Measurements from ENCODE around the gene DCP1A. TPM values are rescaled to one million over a fixed set of nuclear protein-coding genes. Genes with fewer than 3 reads are reported as not detected.

DCP1A gene
- total and polyA plus RNA-seq, 9 of the 15 experiments (the other 6 are each of a cell fraction or from before 2014, with no cell fraction given), result 6.6 to 33.7 (median 13.3) TPM

- Histone ChIP-seq H3K27ac (ENCODE audit: extremely low read depth, low read depth, low read length) (no peak overlapping the region), H3K9me3 (replicated peaks; ENCODE audit: control insufficient read depth, insufficient read depth, low read depth, low read length) (no peaks in the 10 kb centered on the region), H3K79me2 (ENCODE audit: control insufficient read depth, insufficient read depth, low read length) (peaks cover 98% of the 10 kb centered on the region), H3K4me3 (no peak overlapping the region), H2AFZ (ENCODE audit: low read depth, low read length) (no peak overlapping the region), H4K20me1 (replicated peaks; ENCODE audit: control insufficient read depth, insufficient read depth, low read length) (peaks cover 42% of the 10 kb centered on the region), H3K4me1 (replicated peaks in 1 of 2; ENCODE audit: control insufficient read depth in 2 of 2, insufficient read depth in 2 of 2, low read length in 2 of 2) (peaks cover 29 to 43% of the 10 kb centered on the region in 2 experiments; a peak in 4 of 5 replicates), H3K27me3 (ENCODE audit: control insufficient read depth in 2 of 2, insufficient read depth in 2 of 2, low read length in 2 of 2) (no peaks in the 10 kb centered on the region), H3K9me1 (ENCODE audit: control insufficient read depth, insufficient read depth, low read length) (no peaks in the 10 kb centered on the region), H3K9ac (ENCODE audit: insufficient read depth in 1 of 2, low read depth in 2 of 2, low read length in 2 of 2) (no peak overlapping the region; a peak in 1 of 4 replicates), H3K36me3 (ENCODE audit: control insufficient read depth, insufficient read depth, low read length) (peaks cover 55% of the 10 kb centered on the region; the same call in 2 of the 3 replicates), H3K4me2 (ENCODE audit: insufficient read depth, low read length) (no peak overlapping the region)
- FAIRE-seq (no peak), ATAC-seq (no peak), DNase-seq (ENCODE audit: extremely low read depth in 1 of 4, low spot score in 3 of 4) (no peak)
- CTCF ChIA-PET (ENCODE audit: low intra/inter-chr PET ratio), result no interaction called here
- TF ChIP-seq ATF1 (CRISPR knock-in tag; IDR thresholded peaks at IDR 0.05), result no peak
- no peak for TF ChIP-seq ATF1 (tag; IDR thresholded peaks at IDR 0.05)
- TF ChIP-seq HDAC6 (IDR thresholded peaks at IDR 0.05; ENCODE audit: low read depth, low read length), result no peak
- TF ChIP-seq POLR2AphosphoS5 (IDR thresholded peaks at IDR 0.05; ENCODE audit: control insufficient read depth, insufficient read depth, low read depth, low read length), result no peak
- TF ChIP-seq ZNF668 (CRISPR knock-in tag; IDR thresholded peaks at IDR 0.05), result no peak
- TF ChIP-seq PTBP1 (IDR thresholded peaks at IDR 0.05; ENCODE audit: low read depth, low read length), result no peak
- no peak for TF ChIP-seq NFYB (IDR thresholded peaks at IDR 0.05; ENCODE audit: extremely low read depth, insufficient read length)
- TF ChIP-seq CHD1 (IDR thresholded peaks at IDR 0.05; ENCODE audit: low read length), result no peak
- no peak for TF ChIP-seq ZC3H11A (IDR thresholded peaks at IDR 0.05; ENCODE audit: low read depth, low read length)
- TF ChIP-seq KAT2B (IDR thresholded peaks at IDR 0.05; ENCODE audit: low read depth, low read length), result no peak
- TF ChIP-seq SIRT6 (IDR thresholded peaks at IDR 0.05; ENCODE audit: low read depth, low read length), result no peak
- TF ChIP-seq KLF1 (tag; IDR thresholded peaks at IDR 0.05), result no peak
- no peak for TF ChIP-seq NCOA1 (IDR thresholded peaks at IDR 0.05; ENCODE audit: low read depth)
- TF ChIP-seq, protein P1, sequence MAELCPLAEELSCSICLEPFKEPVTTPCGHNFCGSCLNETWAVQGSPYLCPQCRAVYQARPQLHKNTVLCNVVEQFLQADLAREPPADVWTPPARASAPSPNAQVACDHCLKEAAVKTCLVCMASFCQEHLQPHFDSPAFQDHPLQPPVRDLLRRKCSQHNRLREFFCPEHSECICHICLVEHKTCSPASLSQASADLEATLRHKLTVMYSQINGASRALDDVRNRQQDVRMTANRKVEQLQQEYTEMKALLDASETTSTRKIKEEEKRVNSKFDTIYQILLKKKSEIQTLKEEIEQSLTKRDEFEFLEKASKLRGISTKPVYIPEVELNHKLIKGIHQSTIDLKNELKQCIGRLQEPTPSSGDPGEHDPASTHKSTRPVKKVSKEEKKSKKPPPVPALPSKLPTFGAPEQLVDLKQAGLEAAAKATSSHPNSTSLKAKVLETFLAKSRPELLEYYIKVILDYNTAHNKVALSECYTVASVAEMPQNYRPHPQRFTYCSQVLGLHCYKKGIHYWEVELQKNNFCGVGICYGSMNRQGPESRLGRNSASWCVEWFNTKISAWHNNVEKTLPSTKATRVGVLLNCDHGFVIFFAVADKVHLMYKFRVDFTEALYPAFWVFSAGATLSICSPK (IDR thresholded peaks at IDR 0.05; ENCODE audit: borderline replicate concordance), result no peak
- no peak for TF ChIP-seq CTBP1 (IDR thresholded peaks at IDR 0.05; ENCODE audit: borderline replicate concordance)
- no peak for TF ChIP-seq NFXL1 (CRISPR knock-in tag; IDR thresholded peaks at IDR 0.05)
- intact Hi-C loops (cut with micrococcal nuclease), result no loop called here
- in situ Hi-C loops (cut with MboI), result no loop called here
- 72% methylated on average over 6 of the region's 6 CpGs for WGBS (ENCODE audit: insufficient coverage, low coverage, missing lambda C conversion rate)
- POLR2A ChIA-PET, result interaction anchor here (1.1 kb wide), 1 partner anchor 29 kb away, joined by 4 read pairs; no protein-coding TSS in a partner anchor
- BruUV-seq (replicated peaks), result no TSS peak
These were observed 99.2 kb downstream of the DCP1A start for GRCh38 chr3:53248161-53248560.

Data from K562 (cell line).